ENCODE results near the gene LGI4.

The LGI4 gene

GRCh38 chr19:35117799-35118198, 17.1 kb downstream of the LGI4 start:
- Histone ChIP-seq H3K27me3 (replicated peaks; ENCODE audit: control insufficient read depth, insufficient read depth, low read length) (no peaks in the 10 kb centered on the region; the same call in none of the 2 replicates), H3K36me3 (ENCODE audit: control insufficient read depth, insufficient read depth, low read length) (no peaks in the 10 kb centered on the region), H3K4me3 (replicated peaks; ENCODE audit: low read depth, low read length) (no peak overlapping the region)
- no peak for DNase-seq (ENCODE audit: extremely low read depth, insufficient read length)
- TF ChIP-seq, protein P1, sequence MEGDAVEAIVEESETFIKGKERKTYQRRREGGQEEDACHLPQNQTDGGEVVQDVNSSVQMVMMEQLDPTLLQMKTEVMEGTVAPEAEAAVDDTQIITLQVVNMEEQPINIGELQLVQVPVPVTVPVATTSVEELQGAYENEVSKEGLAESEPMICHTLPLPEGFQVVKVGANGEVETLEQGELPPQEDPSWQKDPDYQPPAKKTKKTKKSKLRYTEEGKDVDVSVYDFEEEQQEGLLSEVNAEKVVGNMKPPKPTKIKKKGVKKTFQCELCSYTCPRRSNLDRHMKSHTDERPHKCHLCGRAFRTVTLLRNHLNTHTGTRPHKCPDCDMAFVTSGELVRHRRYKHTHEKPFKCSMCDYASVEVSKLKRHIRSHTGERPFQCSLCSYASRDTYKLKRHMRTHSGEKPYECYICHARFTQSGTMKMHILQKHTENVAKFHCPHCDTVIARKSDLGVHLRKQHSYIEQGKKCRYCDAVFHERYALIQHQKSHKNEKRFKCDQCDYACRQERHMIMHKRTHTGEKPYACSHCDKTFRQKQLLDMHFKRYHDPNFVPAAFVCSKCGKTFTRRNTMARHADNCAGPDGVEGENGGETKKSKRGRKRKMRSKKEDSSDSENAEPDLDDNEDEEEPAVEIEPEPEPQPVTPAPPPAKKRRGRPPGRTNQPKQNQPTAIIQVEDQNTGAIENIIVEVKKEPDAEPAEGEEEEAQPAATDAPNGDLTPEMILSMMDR (IDR thresholded peaks at IDR 0.05; ENCODE audit: insufficient read depth, low read length, poor library complexity, severe bottlenecking) = no peak

DNA sequence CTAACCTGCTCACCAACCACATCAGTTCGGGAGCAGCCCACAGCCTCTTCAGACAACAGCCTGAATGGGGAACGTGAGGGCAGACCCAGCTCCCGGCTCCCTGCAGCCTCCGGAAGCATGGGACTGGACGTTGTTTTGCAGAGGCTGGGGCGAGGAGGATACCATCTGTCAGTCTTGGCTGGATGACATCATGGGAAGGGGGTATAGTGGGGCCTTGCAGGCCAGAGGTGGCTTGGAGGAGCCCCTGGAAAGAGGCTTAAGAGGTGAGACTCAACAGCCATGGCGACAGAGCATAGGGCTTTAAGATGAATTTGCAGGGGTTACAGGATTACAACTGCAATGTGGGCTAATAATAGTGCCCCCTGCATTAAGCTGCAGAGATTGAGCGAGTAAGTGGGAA, 17.7 kb downstream of the LGI4 start:
- DNase-seq (ENCODE audit: extremely low read depth, insufficient read length) = no peak
- Histone ChIP-seq H3K36me3 (ENCODE audit: control insufficient read depth, insufficient read depth, low read length) (no peaks in the 10 kb centered on the region), H3K27me3 (replicated peaks; ENCODE audit: control insufficient read depth, insufficient read depth, low read length) (no peaks in the 10 kb centered on the region; the same call in none of the 2 replicates), H3K4me3 (replicated peaks; ENCODE audit: low read depth, low read length) (no peak overlapping the region)
- TF ChIP-seq, protein P1 (IDR thresholded peaks at IDR 0.05; ENCODE audit: insufficient read depth, low read length, poor library complexity, severe bottlenecking) = no peak

DNA sequence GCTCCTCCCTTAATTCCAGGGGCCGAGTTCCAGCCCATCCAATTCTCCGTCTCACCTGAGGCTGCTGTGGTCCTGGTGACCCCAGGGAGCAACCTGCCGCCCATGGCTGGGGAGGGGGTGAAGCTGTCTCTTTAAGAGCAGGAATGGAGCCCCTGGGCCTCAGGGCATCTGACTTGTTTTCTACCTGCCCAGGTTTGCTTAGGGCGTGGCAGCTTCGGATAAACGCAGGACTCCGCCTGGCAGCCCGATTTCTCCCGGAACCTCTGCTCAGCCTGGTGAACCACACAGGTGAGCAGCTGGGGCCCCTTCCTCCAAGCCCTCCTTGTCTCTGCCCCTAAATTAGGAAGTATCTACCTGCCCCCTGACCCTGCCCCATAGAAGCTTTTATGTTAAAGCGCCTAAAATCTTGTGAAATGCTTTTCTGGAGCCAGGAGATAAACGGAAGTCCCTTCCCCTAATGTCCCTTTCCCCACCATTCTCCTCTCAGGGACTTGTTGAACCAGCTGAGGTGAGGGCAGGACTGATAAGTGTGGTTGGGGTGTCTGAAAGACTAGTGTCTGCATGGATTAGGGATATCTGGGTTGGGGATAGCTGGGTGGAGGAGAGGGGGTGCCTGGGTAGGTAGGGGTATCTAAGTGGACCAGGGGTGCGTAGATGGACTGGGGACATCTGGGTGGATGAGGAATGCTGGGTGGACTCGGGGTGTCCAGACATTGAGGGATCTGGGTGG, 18.6 kb downstream of the LGI4 start:
- no peaks in the 10 kb centered on the region; the same call in none of the 2 replicates for H3K27me3 ChIP-seq (replicated peaks; ENCODE audit: control insufficient read depth, insufficient read depth, low read length)
- H3K4me3 ChIP-seq (replicated peaks; ENCODE audit: low read depth, low read length) = no peak overlapping the region
- DNase-seq (ENCODE audit: extremely low read depth, insufficient read length) = no peak
- TF ChIP-seq, protein P1 (IDR thresholded peaks at IDR 0.05; ENCODE audit: insufficient read depth, low read length, poor library complexity, severe bottlenecking) = no peak
- H3K36me3 ChIP-seq (ENCODE audit: control insufficient read depth, insufficient read depth, low read length) = no peaks in the 10 kb centered on the region

- DNase-seq (ENCODE audit: extremely low read depth, insufficient read length) = no peak
- Histone ChIP-seq H3K27me3 (replicated peaks; ENCODE audit: control insufficient read depth, insufficient read depth, low read length) (no peaks in the 10 kb centered on the region; the same call in none of the 2 replicates), H3K4me3 (replicated peaks; ENCODE audit: low read depth, low read length) (no peak within 1 kb of the TSS), H3K36me3 (ENCODE audit: control insufficient read depth, insufficient read depth, low read length) (no peaks in the 10 kb centered on the region)
- TF ChIP-seq, protein P1 (IDR thresholded peaks at IDR 0.05; ENCODE audit: insufficient read depth, low read length, poor library complexity, severe bottlenecking) = no peak
These were observed 19.5 kb downstream of the LGI4 start, which contains the start of gene FXYD3 for GRCh38 chr19:35115177-35115951. FXYD3 (plus strand) TSS chr19:35115823; CDS start chr19:35119377, 3,554 bp downstream.

- Histone ChIP-seq H3K36me3 (ENCODE audit: control insufficient read depth, insufficient read depth, low read length) (no peaks in the 10 kb centered on the region), H3K4me3 (replicated peaks; ENCODE audit: low read depth, low read length) (no peak overlapping the region), H3K27me3 (replicated peaks; ENCODE audit: control insufficient read depth, insufficient read depth, low read length) (no peaks in the 10 kb centered on the region; the same call in none of the 2 replicates)
- no peak for DNase-seq (ENCODE audit: extremely low read depth, insufficient read length)
- TF ChIP-seq, protein P1 (IDR thresholded peaks at IDR 0.05; ENCODE audit: insufficient read depth, low read length, poor library complexity, severe bottlenecking) = peak; percentile 98
These were observed 20.3 kb downstream of the LGI4 start for GRCh38 chr19:35114353-35115176.
